ENCODE results near the gene ZNF474.

DNA sequence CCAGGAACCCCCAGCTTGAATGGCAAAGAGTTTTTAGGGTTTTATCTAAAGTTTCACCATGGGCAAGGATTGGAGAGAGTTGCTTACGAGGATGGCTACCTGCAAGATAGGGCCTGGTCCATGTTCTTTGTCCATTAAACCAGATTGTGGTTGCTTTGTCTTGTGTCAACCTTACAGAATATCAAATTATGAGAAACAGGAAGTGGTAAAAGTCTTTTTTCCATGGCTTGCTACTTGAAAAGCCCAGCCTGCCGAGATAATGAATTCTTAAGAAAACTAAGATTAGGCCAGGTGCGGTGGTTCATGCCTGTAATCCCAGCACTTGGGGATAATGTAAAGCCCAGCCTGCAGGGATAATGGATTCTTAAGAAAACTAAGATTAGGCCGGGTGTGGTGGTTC, 24.4 kb downstream of the ZNF474 start:
- TF ChIP-seq POLR2A (IDR thresholded peaks at IDR 0.05), result no peak
- TF ChIP-seq, protein P1, sequence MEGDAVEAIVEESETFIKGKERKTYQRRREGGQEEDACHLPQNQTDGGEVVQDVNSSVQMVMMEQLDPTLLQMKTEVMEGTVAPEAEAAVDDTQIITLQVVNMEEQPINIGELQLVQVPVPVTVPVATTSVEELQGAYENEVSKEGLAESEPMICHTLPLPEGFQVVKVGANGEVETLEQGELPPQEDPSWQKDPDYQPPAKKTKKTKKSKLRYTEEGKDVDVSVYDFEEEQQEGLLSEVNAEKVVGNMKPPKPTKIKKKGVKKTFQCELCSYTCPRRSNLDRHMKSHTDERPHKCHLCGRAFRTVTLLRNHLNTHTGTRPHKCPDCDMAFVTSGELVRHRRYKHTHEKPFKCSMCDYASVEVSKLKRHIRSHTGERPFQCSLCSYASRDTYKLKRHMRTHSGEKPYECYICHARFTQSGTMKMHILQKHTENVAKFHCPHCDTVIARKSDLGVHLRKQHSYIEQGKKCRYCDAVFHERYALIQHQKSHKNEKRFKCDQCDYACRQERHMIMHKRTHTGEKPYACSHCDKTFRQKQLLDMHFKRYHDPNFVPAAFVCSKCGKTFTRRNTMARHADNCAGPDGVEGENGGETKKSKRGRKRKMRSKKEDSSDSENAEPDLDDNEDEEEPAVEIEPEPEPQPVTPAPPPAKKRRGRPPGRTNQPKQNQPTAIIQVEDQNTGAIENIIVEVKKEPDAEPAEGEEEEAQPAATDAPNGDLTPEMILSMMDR (IDR thresholded peaks at IDR 0.05), result no peak
- no peak for TF ChIP-seq EP300 (IDR thresholded peaks at IDR 0.05)
- no peak for TF ChIP-seq POLR2AphosphoS5 (IDR thresholded peaks at IDR 0.05)
